ENCODE measurements around the gene DLEC1.

Gene DLEC1

GRCh38 chr3:38100498-38100897 lies 61.5 kb downstream of the DLEC1 start:
- no peak for TF ChIP-seq TAF1 (IDR thresholded peaks at IDR 0.05; ENCODE audit: borderline replicate concordance, insufficient read depth, low read length)
- no peak for TF ChIP-seq FOXP2 (optimal IDR thresholded peaks at IDR 0.05; ENCODE audit: borderline replicate concordance, extremely low read depth, extremely low read length, insufficient read depth)
- TF ChIP-seq SIN3A (IDR thresholded peaks at IDR 0.05; ENCODE audit: borderline replicate concordance, insufficient read depth, low read length), result no peak
- TF ChIP-seq POLR2AphosphoS5 (IDR thresholded peaks at IDR 0.05; ENCODE audit: low read depth, low read length), result no peak
- TF ChIP-seq, protein P1, sequence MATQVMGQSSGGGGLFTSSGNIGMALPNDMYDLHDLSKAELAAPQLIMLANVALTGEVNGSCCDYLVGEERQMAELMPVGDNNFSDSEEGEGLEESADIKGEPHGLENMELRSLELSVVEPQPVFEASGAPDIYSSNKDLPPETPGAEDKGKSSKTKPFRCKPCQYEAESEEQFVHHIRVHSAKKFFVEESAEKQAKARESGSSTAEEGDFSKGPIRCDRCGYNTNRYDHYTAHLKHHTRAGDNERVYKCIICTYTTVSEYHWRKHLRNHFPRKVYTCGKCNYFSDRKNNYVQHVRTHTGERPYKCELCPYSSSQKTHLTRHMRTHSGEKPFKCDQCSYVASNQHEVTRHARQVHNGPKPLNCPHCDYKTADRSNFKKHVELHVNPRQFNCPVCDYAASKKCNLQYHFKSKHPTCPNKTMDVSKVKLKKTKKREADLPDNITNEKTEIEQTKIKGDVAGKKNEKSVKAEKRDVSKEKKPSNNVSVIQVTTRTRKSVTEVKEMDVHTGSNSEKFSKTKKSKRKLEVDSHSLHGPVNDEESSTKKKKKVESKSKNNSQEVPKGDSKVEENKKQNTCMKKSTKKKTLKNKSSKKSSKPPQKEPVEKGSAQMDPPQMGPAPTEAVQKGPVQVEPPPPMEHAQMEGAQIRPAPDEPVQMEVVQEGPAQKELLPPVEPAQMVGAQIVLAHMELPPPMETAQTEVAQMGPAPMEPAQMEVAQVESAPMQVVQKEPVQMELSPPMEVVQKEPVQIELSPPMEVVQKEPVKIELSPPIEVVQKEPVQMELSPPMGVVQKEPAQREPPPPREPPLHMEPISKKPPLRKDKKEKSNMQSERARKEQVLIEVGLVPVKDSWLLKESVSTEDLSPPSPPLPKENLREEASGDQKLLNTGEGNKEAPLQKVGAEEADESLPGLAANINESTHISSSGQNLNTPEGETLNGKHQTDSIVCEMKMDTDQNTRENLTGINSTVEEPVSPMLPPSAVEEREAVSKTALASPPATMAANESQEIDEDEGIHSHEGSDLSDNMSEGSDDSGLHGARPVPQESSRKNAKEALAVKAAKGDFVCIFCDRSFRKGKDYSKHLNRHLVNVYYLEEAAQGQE (IDR thresholded peaks at IDR 0.05; ENCODE audit: insufficient read depth in 1 of 2, low read depth in 2 of 2, low read length in 2 of 2), result no peak

DNA sequence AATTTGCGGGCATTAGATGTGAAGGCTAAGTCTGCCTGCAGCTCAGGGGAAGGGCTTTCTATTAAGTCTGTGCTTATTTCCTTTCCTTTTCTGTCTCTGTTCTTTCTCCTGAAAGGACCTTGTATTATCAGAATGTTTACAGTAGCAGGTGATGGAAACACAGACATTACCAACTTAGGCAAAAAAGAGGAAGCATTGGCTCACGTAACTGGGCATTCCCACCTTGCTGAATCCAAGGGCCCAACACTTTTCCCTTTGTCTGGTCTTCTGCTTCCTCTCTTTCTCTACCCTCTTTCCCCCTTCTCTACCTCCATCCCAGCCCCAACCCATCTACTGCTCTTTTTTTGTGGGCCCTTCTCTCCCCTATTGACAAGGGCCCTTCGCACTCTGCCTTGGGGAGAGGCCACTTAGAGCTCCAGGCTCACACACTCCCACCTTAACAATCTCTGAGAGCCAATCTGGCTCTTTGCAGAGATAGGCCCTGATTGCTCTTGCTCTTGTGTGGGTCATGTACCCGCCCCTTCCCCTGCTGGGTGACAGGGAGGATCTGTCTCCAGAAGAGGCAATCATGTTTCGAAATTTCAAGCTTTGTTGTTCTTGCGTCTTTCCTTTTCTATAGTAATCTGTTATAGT lies 62.9 kb downstream of the DLEC1 start:
- TF ChIP-seq, protein P1 (IDR thresholded peaks at IDR 0.05; ENCODE audit: insufficient read depth in 1 of 2, low read depth in 2 of 2, low read length in 2 of 2), result no peak
- no peak for TF ChIP-seq POLR2AphosphoS5 (IDR thresholded peaks at IDR 0.05; ENCODE audit: low read depth, low read length)
- TF ChIP-seq SIN3A (IDR thresholded peaks at IDR 0.05; ENCODE audit: borderline replicate concordance, insufficient read depth, low read length), result no peak
- no peak for TF ChIP-seq FOXP2 (optimal IDR thresholded peaks at IDR 0.05; ENCODE audit: borderline replicate concordance, extremely low read depth, extremely low read length, insufficient read depth)
- no peak for TF ChIP-seq TAF1 (IDR thresholded peaks at IDR 0.05; ENCODE audit: borderline replicate concordance, insufficient read depth, low read length)

GRCh38 chr3:38102444-38102814 lies 63.4 kb downstream of the DLEC1 start:
- no peak for TF ChIP-seq SIN3A (IDR thresholded peaks at IDR 0.05; ENCODE audit: borderline replicate concordance, insufficient read depth, low read length)
- TF ChIP-seq, protein P1 (IDR thresholded peaks at IDR 0.05; ENCODE audit: insufficient read depth in 1 of 2, low read depth in 2 of 2, low read length in 2 of 2), result no peak
- no peak for TF ChIP-seq TAF1 (IDR thresholded peaks at IDR 0.05; ENCODE audit: borderline replicate concordance, insufficient read depth, low read length)
- no peak for TF ChIP-seq FOXP2 (optimal IDR thresholded peaks at IDR 0.05; ENCODE audit: borderline replicate concordance, extremely low read depth, extremely low read length, insufficient read depth)
- no peak for TF ChIP-seq POLR2AphosphoS5 (IDR thresholded peaks at IDR 0.05; ENCODE audit: low read depth, low read length)

DNA sequence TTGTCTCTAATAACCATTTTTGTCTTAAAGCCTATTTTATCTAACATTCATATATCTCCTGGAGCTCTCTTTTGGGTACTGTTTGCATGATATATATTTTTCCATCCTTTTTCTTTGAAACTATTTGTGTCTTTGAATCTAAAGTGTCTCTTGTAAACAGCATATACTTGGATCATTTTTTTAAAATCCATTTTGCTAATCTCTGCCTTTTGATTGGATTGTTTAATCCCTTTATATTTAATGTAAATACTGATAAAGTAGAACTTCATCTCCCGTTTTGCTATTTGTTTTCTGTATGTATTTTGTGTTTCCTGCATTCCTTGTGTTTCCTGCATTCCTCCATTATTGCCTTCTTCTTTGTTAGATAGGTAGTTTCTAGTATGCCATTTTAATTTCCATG lies 66.5 kb downstream of the DLEC1 start:
- no peak for TF ChIP-seq POLR2AphosphoS5 (IDR thresholded peaks at IDR 0.05; ENCODE audit: low read depth, low read length)
- no peak for TF ChIP-seq TAF1 (IDR thresholded peaks at IDR 0.05; ENCODE audit: borderline replicate concordance, insufficient read depth, low read length)
- TF ChIP-seq, protein P1 (IDR thresholded peaks at IDR 0.05; ENCODE audit: insufficient read depth in 1 of 2, low read depth in 2 of 2, low read length in 2 of 2), result no peak
- TF ChIP-seq SIN3A (IDR thresholded peaks at IDR 0.05; ENCODE audit: borderline replicate concordance, insufficient read depth, low read length), result no peak
- no peak for TF ChIP-seq FOXP2 (optimal IDR thresholded peaks at IDR 0.05; ENCODE audit: borderline replicate concordance, extremely low read depth, extremely low read length, insufficient read depth)

Data from PFSK-1 (cell line).